Immature natural killer cell (primary cell): ENCODE data around the gene FBXL13. TPM values are rescaled to one million over a fixed set of nuclear protein-coding genes. Genes with fewer than 3 reads are reported as not detected.
"Not testable (repeated sequence)": the region's sequence is repeated elsewhere in the genome, so short reads cannot be mapped to it uniquely, and the experiment has no call there.

ENCODE experiments used
- DNase-seq, 3 donors: peaks; one replicate each; pipeline ENCODE4 v3.0.0; 2022; ENCODE audit warnings: mixed read lengths in 1 of 3
- H3K27ac Mint-ChIP-seq, 6 donors: one replicate each; pipeline ENCODE4 v1.8.0; 2020; ENCODE audit warnings: mixed read lengths in 6 of 6, mild to moderate bottlenecking in 5 of 6, inconsistent platforms in 4 of 6, moderate library complexity in 3 of 6
- H3K27me3 Mint-ChIP-seq, 3 donors: one replicate each; pipeline ENCODE4 v1.8.0; 2020 to 2021; ENCODE audit warnings: low read depth in 3 of 3, mild to moderate bottlenecking in 3 of 3, mixed read lengths in 3 of 3, moderate library complexity in 3 of 3, inconsistent platforms in 1 of 3
- H3K36me3 Mint-ChIP-seq, 3 donors: one replicate each; pipeline ENCODE4 v1.8.0; 2020; ENCODE audit warnings: mixed read lengths in 3 of 3, inconsistent platforms in 2 of 3, mild to moderate bottlenecking in 2 of 3
- H3K4me1 Mint-ChIP-seq, 2 donors: one replicate each; pipeline ENCODE4 v1.8.0; 2020; ENCODE audit warnings: inconsistent platforms in 2 of 2, mild to moderate bottlenecking in 2 of 2, mixed read lengths in 2 of 2, moderate library complexity in 1 of 2
- H3K4me3 Mint-ChIP-seq, 5 donors: one replicate each; pipeline ENCODE4 v1.8.0; 2020; ENCODE audit warnings: mild to moderate bottlenecking in 5 of 5, mixed read lengths in 5 of 5, inconsistent platforms in 3 of 5, moderate library complexity in 3 of 5
- H3K9me3 Mint-ChIP-seq, 6 donors: one replicate each; pipeline ENCODE4 v1.8.0; 2020; ENCODE audit warnings: mild to moderate bottlenecking in 6 of 6, mixed read lengths in 6 of 6, inconsistent platforms in 4 of 6, moderate library complexity in 3 of 6
- polyA plus RNA-seq, 3 donors: library from polyadenylated mRNA; unstranded; fragments of 300-500 nt; fragmentation: Illumina TruSeq; gene quantifications; one replicate each; pipeline ENCODE4 v1.2.3, GENCODE V29; 2021

Gene FBXL13
- polyA plus RNA-seq, 3 donors from 2014 or later = 0.07 TPM; not detected in 2

DNA sequence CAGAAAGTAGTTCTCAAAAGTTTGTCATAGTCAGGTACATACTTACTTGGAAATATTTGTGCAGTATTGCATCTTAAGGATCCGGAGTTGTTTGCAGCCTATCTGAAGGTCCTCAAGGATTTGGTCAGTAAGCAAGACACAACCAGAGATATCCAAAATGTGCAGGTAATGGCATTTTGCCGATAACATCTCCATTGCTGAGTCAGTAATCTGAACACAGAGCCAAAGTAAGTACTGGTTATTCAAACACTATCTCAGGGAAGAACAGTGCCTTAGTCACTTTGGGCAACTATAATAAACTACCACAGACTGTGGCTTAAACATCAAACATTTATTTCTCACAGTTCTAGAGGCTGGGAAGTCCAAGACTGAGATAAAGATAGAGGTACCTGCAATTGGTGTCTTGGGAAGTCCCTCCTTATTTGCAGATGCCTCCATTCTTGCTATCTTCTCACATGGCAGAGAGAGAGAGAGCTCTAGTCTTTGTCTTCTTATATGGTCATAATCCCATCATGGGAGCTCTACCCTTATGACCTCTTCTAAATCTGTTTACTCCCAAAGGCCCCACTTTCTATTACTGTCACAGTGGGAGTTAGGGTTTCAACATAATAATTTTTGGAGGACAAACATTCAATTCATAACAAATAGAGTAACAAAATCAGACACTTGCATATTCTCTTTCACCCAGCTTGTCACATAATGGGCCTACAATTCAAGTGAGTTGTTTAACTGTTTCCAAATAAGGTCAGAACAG, 252.4 kb downstream of the FBXL13 start:
- H3K4me1 Mint-ChIP-seq = no peaks in the 10 kb centered on the region
- no peak for DNase-seq
- no peak overlapping the region for H3K27ac Mint-ChIP-seq
- H3K27me3 Mint-ChIP-seq = peaks cover 0 to 2% (median 0%) of the 10 kb centered on the region in 3 donors
- no peaks in the 10 kb centered on the region for H3K9me3 Mint-ChIP-seq
- no peak overlapping the region for H3K4me3 Mint-ChIP-seq
- peaks cover 3 to 18% (median 11%) of the 10 kb centered on the region in 3 donors for H3K36me3 Mint-ChIP-seq

- Mint-ChIP-seq H3K27me3 (peaks cover 0 to 2% (median 0%) of the 10 kb centered on the region in 3 donors), H3K4me1 (no peaks in the 10 kb centered on the region), H3K36me3 (peaks cover 3 to 19% (median 16%) of the 10 kb centered on the region in 3 donors), H3K9me3 (no peaks in the 10 kb centered on the region), H3K27ac (no peak overlapping the region), H3K4me3 (no peak overlapping the region)
- no peak for DNase-seq
These were observed 255.4 kb downstream of the FBXL13 start for GRCh38 chr7:102819151-102819550.

GRCh38 chr7:102817616-102818573, 256.7 kb downstream of the FBXL13 start:
- no peaks in the 10 kb centered on the region for H3K4me1 Mint-ChIP-seq
- DNase-seq = no peak
- H3K27ac Mint-ChIP-seq = no peak overlapping the region
- H3K27me3 Mint-ChIP-seq = peaks cover 0 to 2% (median 0%) of the 10 kb centered on the region in 3 donors
- H3K4me3 Mint-ChIP-seq = no peak overlapping the region
- no peaks in the 10 kb centered on the region for H3K9me3 Mint-ChIP-seq
- peaks cover 8 to 20% (median 15%) of the 10 kb centered on the region in 3 donors for H3K36me3 Mint-ChIP-seq

- H3K36me3 Mint-ChIP-seq = peaks cover 4 to 21% (median 18%) of the 10 kb centered on the region in 3 donors
- no peaks in the 10 kb centered on the region for H3K9me3 Mint-ChIP-seq
- no peaks in the 10 kb centered on the region for H3K4me1 Mint-ChIP-seq
- H3K27me3 Mint-ChIP-seq = peaks cover 0 to 2% (median 0%) of the 10 kb centered on the region in 3 donors
- no peak overlapping the region for H3K27ac Mint-ChIP-seq
- DNase-seq = no peak
- no peak overlapping the region for H3K4me3 Mint-ChIP-seq
These were observed 260.5 kb downstream of the FBXL13 start for GRCh38 chr7:102814025-102814471.

DNA sequence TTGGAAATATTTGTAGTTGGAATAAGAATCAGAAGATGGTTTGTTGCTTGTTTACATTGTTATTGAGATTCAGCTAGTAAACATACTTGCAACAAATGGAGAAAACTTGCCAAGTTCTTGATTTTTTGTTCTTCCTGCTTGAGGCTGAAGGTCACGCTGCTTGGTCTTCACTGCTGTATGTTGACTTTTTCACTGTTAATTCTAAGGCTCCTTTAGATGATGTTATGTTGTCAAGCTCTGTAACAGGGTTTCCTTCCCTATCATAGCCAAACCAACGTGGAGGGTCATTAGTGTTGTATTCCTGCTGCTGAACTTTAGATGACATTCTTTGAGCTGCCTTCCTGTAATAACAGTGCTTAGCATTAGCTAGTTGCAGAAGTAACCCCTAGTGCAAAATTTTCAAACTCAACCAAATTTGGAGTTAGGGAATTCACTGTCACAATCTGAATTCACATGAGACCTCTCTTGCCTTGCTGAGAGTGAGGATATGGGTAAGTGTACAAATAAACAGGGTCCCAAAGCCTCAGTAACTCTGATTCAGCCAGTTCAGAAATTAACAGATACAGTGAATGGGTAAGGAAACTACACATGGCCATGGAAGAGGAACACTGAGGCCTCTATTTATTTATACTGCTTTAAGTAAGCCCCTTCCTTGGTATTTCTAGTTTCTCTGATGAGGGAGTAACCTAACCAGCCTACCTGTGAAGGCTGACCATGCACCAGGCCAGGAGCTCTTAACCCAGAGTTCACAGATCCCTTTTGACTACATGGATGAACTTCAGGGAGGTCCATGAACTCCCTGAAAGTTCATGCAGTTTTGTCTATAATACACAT, 261.2 kb downstream of the FBXL13 start:
- H3K36me3 Mint-ChIP-seq = peaks cover 4 to 20% (median 19%) of the 10 kb centered on the region in 3 donors
- H3K9me3 Mint-ChIP-seq = no peaks in the 10 kb centered on the region
- peaks cover 0 to 2% (median 0%) of the 10 kb centered on the region in 3 donors for H3K27me3 Mint-ChIP-seq
- no peak for DNase-seq
- no peak overlapping the region for H3K4me3 Mint-ChIP-seq
- H3K27ac Mint-ChIP-seq = no peak overlapping the region
- H3K4me1 Mint-ChIP-seq = no peaks in the 10 kb centered on the region

DNA sequence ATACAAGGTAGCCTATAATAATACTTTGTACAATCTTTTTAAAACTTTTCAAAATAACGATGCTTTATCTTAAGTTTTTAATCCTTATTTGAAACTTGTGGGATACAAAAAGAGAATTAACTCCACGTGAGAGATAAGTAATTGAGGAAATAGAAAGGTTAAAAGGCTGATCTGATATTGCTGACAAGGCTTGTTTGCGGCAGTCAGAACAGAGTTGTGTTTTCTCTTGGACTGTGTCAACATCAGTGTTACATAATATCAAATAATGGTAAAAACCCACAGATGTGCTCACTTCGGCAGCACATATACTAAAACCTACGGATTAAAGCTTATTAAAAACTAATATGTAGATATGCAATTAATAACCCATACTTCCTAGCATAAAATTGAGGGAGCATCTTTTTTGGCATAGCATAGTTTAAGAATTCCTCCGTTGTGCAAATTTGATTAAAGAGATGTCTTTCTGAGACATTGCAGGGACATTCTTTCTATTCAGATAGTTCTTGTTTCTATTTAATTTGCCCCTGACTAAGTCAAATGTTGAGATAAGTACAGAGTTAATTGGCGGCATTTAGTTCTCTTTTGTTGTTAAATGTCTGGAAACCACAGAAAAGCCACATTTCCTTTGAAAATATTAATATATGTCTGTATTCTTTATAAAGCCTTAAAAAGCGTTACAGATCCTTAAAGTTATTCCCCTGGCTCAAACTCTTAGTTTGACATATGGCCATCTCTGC, 262.5 kb downstream of the FBXL13 start:
- H3K4me3 Mint-ChIP-seq = no peak overlapping the region
- no peaks in the 10 kb centered on the region for H3K4me1 Mint-ChIP-seq
- H3K36me3 Mint-ChIP-seq = peaks cover 4 to 19% (median 18%) of the 10 kb centered on the region in 3 donors
- no peak overlapping the region for H3K27ac Mint-ChIP-seq
- DNase-seq = no peak
- H3K27me3 Mint-ChIP-seq = no peaks in the 10 kb centered on the region
- H3K9me3 Mint-ChIP-seq = no peaks in the 10 kb centered on the region

- DNase-seq = no peak
- no peaks in the 10 kb centered on the region for H3K9me3 Mint-ChIP-seq
- peaks cover 4 to 19% (median 18%) of the 10 kb centered on the region in 3 donors for H3K36me3 Mint-ChIP-seq
- H3K27me3 Mint-ChIP-seq = no peaks in the 10 kb centered on the region
- H3K27ac Mint-ChIP-seq = no peak overlapping the region
- no peak overlapping the region for H3K4me3 Mint-ChIP-seq
- H3K4me1 Mint-ChIP-seq = no peaks in the 10 kb centered on the region
These were observed 263.7 kb downstream of the FBXL13 start for GRCh38 chr7:102810916-102811315.

DNA sequence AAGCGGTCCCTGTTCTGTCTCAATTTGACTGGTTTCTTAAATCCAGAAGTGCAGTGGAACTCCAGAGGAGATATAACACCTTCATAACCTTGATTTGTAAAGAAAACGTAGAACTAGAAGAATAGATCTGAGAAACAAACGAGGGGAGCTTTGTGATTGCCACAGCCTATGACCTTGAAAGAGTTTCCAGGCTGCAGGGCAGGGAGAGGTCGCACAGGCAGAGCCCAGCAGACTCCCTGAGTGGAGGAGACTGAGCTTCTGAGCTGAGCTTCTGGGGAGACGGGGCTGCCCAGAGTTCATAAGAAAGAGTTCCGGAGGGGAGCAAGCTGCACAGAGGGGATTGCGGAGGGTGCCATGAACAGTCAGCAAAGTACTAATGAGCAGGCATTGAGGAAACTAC, 268.0 kb downstream of the FBXL13 start:
- DNase-seq = no peak
- Mint-ChIP-seq H3K36me3 (peaks cover 0 to 13% (median 11%) of the 10 kb centered on the region in 3 donors), H3K4me3 (no peak overlapping the region), H3K27me3 (no peaks in the 10 kb centered on the region), H3K9me3 (peaks cover 0 to 2% (median 0%) of the 10 kb centered on the region in 6 donors), H3K27ac (no peak overlapping the region), H3K4me1 (no peaks in the 10 kb centered on the region)

- H3K36me3 Mint-ChIP-seq = peaks cover 10 to 26% (median 26%) of the 10 kb centered on the region in 3 donors
- H3K27me3 Mint-ChIP-seq, H3K4me3 Mint-ChIP-seq, H3K27ac Mint-ChIP-seq, DNase-seq, H3K4me1 Mint-ChIP-seq, H3K9me3 Mint-ChIP-seq: not testable (repeated sequence)
These were observed 278.5 kb downstream of the FBXL13 start for GRCh38 chr7:102795987-102796595.

GRCh38 chr7:102794567-102794966, 280.0 kb downstream of the FBXL13 start:
- not testable (repeated sequence) for H3K4me3 Mint-ChIP-seq, H3K27ac Mint-ChIP-seq, DNase-seq, H3K9me3 Mint-ChIP-seq, H3K27me3 Mint-ChIP-seq, H3K4me1 Mint-ChIP-seq
- peaks cover 10 to 22% (median 21%) of the 10 kb centered on the region in 3 donors for H3K36me3 Mint-ChIP-seq

- H3K27me3 Mint-ChIP-seq, H3K9me3 Mint-ChIP-seq, DNase-seq: not testable (repeated sequence)
These were observed 282.8 kb downstream of the FBXL13 start for GRCh38 chr7:102791831-102792230.

GRCh38 chr7:102791367-102791766, 283.2 kb downstream of the FBXL13 start:
- H3K36me3 Mint-ChIP-seq = peaks cover 5 to 12% (median 12%) of the 10 kb centered on the region in 3 donors
- H3K9me3 Mint-ChIP-seq, H3K4me1 Mint-ChIP-seq, DNase-seq, H3K27ac Mint-ChIP-seq, H3K27me3 Mint-ChIP-seq, H3K4me3 Mint-ChIP-seq: not testable (repeated sequence)

More at GRCh38 chr7:102791831-102792230, 282.8 kb downstream of the FBXL13 start:
- H3K4me3 Mint-ChIP-seq, H3K27ac Mint-ChIP-seq, H3K4me1 Mint-ChIP-seq: not testable (repeated sequence)
- H3K36me3 Mint-ChIP-seq = peaks cover 9 to 17% (median 16%) of the 10 kb centered on the region in 3 donors
